DND-41 (cell line): ENCODE measurements around the gene ENTPD8.

Experiments
- ATAC-seq: fragments of 200-7000 bp; cut with Tn5 transposase; 3 replicates; pipeline ENCODE4 v1.9.1; 2021; ENCODE audit warnings: low read depth; ENCODE audit not compliant: insufficient read depth
- DNase-seq: peaks from one replicate; pipeline ENCODE4 v3.0.0-alpha.2; 2020
- H2AFZ ChIP-seq: 2 replicates; pipeline ENCODE4 v1.6.0; 2012; ENCODE audit warnings: low read depth, low read length
- H3K27ac ChIP-seq: 2 replicates; pipeline ENCODE4 v1.5.1; 2012; ENCODE audit warnings: low read length, inconsistent platforms
- H3K27me3 ChIP-seq: fragments of 200-600 bp; sonication (generic); 2 replicates; pipeline ENCODE4 v1.6.0; 2012; ENCODE audit warnings: low read length, mild to moderate bottlenecking, inconsistent platforms; ENCODE audit not compliant: insufficient read depth, poor library complexity
- H3K36me3 ChIP-seq: 2 replicates; pipeline ENCODE4 v1.5.1; 2012; ENCODE audit warnings: low read length, inconsistent platforms; ENCODE audit not compliant: insufficient read depth
- H3K4me1 ChIP-seq: 2 replicates; pipeline ENCODE4 v1.5.1; 2012; ENCODE audit warnings: mild to moderate bottlenecking, low read length; ENCODE audit not compliant: insufficient read depth
- H3K4me2 ChIP-seq: 2 replicates; pipeline ENCODE4 v1.6.0; 2012; ENCODE audit warnings: mild to moderate bottlenecking, moderate library complexity, low read length, inconsistent platforms; ENCODE audit not compliant: insufficient read depth
- H3K4me3 ChIP-seq, 2 experiments: fragments of 200-600 bp in 1 of 2; shearing (Covaris generic) in 1 of 2; 2 replicates each; pipeline ENCODE4 v1.5.1; 2012 to 2016; ENCODE audit warnings: inconsistent platforms in 2 of 2, low read length in 2 of 2, mild to moderate bottlenecking in 2 of 2, low read depth in 1 of 2, moderate library complexity in 1 of 2
- H3K79me2 ChIP-seq: 2 replicates; pipeline ENCODE4 v1.6.0; 2012; ENCODE audit warnings: low read length, inconsistent platforms; ENCODE audit not compliant: insufficient read depth
- H3K9ac ChIP-seq: 2 replicates; pipeline ENCODE4 v1.6.0; 2012; ENCODE audit warnings: low read depth, mild to moderate bottlenecking, inconsistent platforms, low read length, moderate library complexity
- H3K9me3 ChIP-seq: 2 replicates; pipeline ENCODE4 v1.5.1; 2012; ENCODE audit warnings: low read length, moderate library complexity, mild to moderate bottlenecking, inconsistent platforms; ENCODE audit not compliant: insufficient read depth, severe bottlenecking
- H4K20me1 ChIP-seq: 2 replicates; pipeline ENCODE4 v1.6.0; 2012; ENCODE audit warnings: low read length; ENCODE audit not compliant: insufficient read depth
- CTCF ChIP-seq: IDR thresholded peaks from 2 replicates; pipeline ENCODE4 v1.5.1; 2012; ENCODE audit warnings: borderline replicate concordance, low read length, moderate library complexity, mild to moderate bottlenecking; ENCODE audit not compliant: poor library complexity, severe bottlenecking; ENCODE audit errors: extremely low read depth
- EZH2 ChIP-seq: IDR thresholded peaks from 3 replicates; pipeline ENCODE4 v1.6.1; 2012; ENCODE audit warnings: borderline replicate concordance, low read depth, mild to moderate bottlenecking, moderate library complexity, low read length, inconsistent platforms; ENCODE audit not compliant: severe bottlenecking

The ENTPD8 gene

GRCh38 chr9:137436761-137437600 lies 4.2 kb downstream of the ENTPD8 start:
- DNase-seq, result no peak
- ATAC-seq, result no peak
- H3K36me3 ChIP-seq, result no peaks in the 10 kb centered on the region
- no peak for TF ChIP-seq CTCF
- peaks cover 7% of the 10 kb centered on the region; the same call in 1 of the 2 replicates for H4K20me1 ChIP-seq
- H3K4me3 ChIP-seq, result no peak overlapping the region
- no peak overlapping the region for H3K4me2 ChIP-seq
- no peaks in the 10 kb centered on the region for H3K27me3 ChIP-seq
- no peak overlapping the region for H3K27ac ChIP-seq
- H3K4me1 ChIP-seq, result no peaks in the 10 kb centered on the region
- no peaks in the 10 kb centered on the region for H3K9me3 ChIP-seq
- H3K9ac ChIP-seq, result no peak overlapping the region
- no peak overlapping the region for H2AFZ ChIP-seq
- H3K79me2 ChIP-seq, result no peaks in the 10 kb centered on the region

- H3K4me2 ChIP-seq, result no peak overlapping the region
- no peak overlapping the region for H2AFZ ChIP-seq
- no peak for TF ChIP-seq EZH2
- no peak for TF ChIP-seq CTCF
- H3K4me1 ChIP-seq, result no peaks in the 10 kb centered on the region
- H3K9ac ChIP-seq, result no peak overlapping the region
- no peak for DNase-seq
- H4K20me1 ChIP-seq, result peaks cover 7% of the 10 kb centered on the region; the same call in 1 of the 2 replicates
- no peaks in the 10 kb centered on the region for H3K27me3 ChIP-seq
- H3K79me2 ChIP-seq, result no peaks in the 10 kb centered on the region
- H3K36me3 ChIP-seq, result no peaks in the 10 kb centered on the region
- H3K27ac ChIP-seq, result no peak overlapping the region
- no peak for ATAC-seq
- H3K9me3 ChIP-seq, result no peaks in the 10 kb centered on the region
- no peak overlapping the region for H3K4me3 ChIP-seq
Observed at GRCh38 chr9:137435980-137436760, 5.0 kb downstream of the ENTPD8 start.

- Histone ChIP-seq H3K9ac (no peak overlapping the region), H3K9me3 (no peaks in the 10 kb centered on the region), H3K36me3 (no peaks in the 10 kb centered on the region), H3K4me1 (no peaks in the 10 kb centered on the region), H2AFZ (no peak overlapping the region), H3K4me3 (no peak overlapping the region), H3K27me3 (no peaks in the 10 kb centered on the region), H3K79me2 (no peaks in the 10 kb centered on the region), H3K4me2 (no peak overlapping the region), H3K27ac (no peak overlapping the region), H4K20me1 (peaks cover 7% of the 10 kb centered on the region; the same call in 1 of the 2 replicates)
- no peak for TF ChIP-seq EZH2
- no peak for TF ChIP-seq CTCF
- DNase-seq, result no peak
- no peak for ATAC-seq
Observed at GRCh38 chr9:137435381-137435891, 5.7 kb downstream of the ENTPD8 start.
